Myocyte (in vitro differentiated cells): ENCODE measurements around the gene ZC2HC1B. TPM values are rescaled to one million over a fixed set of nuclear protein-coding genes. Genes with fewer than 3 reads are reported as not detected.

Source experiments
- DNase-seq: peaks from one replicate; pipeline ENCODE4 v3.0.0-alpha.2; 2012; ENCODE audit warnings: low read depth
- total RNA-seq: library from RNA; depleted of rRNA; stranded (reverse); fragments of >200 nt; gene quantifications from 2 replicates; pipeline ENCODE4 v1.2.3, GENCODE V29; 2014

Gene ZC2HC1B
- total RNA-seq, 1 donor from 2014 or later: not detected

DNA sequence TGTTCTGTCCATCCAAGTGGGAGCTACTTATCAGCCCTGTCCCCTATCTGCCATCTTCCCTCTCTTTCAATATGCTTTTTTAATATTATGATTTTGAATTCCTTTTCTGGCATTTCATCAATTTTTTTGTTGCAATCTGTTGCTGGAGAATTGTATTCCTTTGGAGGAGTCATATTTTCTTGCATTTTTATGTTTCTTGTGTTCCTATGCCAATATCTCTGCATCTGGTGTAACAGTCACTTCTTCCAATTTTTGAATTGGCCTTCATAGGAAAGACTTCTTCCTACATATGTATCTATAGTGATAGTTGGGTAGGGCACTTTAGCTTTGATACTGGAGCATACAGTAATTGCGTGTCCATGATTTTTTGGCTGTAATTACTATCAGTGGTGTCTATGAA lies 70.1 kb downstream of the ZC2HC1B start:
- no peak for DNase-seq

DNA sequence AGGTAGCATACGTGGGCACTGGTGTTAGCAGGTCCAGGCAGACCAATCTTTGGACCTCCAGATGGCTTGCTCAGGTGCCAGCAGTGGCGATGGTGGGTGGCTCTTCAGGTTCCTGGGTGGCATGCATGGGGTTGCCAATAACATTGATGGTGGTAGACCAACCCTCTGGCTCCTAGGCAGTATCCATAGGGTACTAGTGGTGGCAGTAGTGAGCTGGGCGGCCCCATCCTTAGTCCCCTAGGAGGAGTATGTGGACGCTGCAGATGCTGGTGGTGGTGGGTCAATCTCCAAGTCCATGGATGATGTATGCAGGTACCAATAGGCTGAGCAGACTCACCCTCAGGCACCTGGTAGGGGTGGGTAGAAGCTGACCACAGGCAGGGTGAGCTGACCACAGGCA lies 70.6 kb downstream of the ZC2HC1B start:
- no peak for DNase-seq

DNA sequence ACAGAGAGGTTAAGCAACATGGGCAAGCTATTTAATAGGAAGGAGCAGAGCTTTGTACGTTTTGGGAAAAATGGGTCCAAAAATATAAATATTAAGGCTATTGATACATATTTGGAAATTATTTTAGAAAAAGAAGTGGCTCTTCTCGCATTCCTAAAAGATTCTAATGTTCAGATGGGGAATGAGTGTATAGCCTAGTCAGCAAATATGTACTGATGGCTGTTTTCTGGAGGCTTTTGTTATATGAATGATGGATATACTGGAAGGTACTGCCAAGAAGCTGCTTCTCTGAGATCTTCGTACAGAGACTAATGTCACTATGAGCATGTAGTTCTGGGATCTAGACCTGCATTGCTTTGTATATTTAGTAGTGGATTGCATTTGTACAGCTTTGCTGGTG lies 72.1 kb downstream of the ZC2HC1B start:
- no peak for DNase-seq

DNA sequence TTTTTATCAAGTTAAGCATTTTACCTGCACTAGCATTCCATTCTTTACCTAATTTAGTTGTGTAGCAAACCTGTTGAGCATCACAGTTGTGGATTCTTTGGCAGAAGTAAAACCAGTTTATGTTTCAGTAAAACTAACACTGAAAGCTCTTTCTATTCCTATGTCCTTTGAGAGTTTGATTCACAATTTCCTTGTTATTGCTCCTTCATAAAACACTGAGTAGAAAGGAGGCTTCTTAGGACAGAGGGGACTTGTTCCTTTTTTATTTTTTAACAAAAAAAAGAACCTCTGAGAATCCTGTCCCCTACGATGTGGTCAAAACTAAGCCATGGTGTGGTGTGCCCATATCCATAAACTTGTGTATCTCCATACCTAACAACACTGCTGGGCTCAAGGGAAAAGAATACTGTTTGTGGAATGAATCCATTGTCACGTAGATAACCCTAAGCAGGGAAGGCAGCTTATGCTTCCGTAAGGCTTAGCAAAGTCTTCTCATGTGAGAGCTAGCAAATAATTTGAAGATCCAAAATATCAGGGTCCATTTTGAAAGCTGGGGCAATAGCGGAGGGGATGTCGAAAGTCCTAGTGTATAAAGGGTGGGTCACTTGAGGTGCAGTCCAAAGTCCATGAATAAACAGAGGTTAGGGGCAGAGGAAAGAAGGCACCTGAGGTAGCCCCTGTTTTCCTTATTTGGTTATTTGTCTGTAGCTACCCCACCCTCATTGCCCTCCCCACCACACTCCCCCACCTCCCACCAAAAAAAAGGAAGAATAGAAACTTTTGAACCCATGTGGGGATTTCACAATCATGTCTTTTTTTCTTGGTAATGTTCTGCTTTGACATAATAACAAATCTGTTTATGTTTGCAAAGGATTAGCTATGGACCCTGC lies 72.7 kb downstream of the ZC2HC1B start:
- no peak for DNase-seq

DNA sequence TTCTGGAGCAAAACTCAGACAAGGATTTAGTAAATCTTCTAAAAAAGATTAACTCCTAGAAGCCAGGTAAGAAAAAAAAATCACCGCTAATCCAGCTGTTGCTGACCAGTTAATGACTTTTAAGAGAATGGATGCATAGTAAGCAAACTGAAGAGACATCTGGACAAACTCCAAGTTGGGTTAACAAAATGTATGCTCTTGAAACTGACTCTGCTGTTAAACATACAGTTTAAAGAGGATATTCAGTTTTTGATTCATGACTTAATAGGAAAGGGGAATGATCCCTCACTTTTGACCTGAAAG lies 73.3 kb downstream of the ZC2HC1B start:
- no peak for DNase-seq

DNA sequence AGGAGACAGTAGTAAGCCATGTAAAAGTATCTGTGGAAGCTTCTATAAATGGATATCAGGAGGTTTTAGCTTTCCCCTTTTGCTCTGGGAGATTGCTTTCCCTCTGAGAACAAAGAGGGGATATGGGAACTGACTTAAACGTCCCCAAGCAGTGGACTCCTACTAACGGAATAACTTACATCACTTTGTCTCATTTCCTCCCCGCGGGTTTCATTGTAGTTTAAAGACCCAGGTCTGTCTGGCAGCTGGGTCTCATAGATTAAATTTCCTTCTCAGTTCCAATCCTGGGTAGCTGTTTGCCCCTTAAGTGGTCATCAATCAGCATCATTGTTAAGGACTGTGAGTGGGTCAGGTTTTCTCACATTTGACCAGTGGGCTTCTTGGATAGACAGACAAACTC lies 75.1 kb downstream of the ZC2HC1B start:
- no peak for DNase-seq

DNA sequence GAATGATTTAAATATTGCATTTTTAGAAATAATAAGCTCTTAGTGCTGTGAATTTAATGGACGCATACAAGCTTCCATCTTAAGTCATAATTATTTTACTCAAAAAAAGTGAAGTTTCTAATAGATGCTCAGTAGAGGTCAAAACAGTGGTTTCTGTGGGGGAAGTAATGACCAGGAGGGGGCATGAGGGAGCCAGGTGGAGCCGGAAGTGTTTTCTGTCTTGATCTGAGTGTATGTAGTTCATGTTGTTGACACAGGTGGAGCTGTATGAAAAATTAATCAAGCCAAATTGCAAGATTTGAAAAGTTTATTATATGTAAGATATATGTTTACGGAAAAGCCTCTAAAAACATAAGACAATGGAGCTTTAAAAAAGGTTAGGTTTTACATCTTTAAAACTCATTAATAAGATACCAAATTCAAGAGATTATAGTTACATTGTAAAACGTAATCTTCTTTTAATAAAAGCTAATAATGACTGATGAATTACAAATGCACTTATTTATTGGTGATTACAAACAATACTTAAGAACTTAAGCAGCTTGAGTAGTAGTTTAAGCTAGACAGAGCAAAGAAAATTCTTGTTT lies 75.8 kb downstream of the ZC2HC1B start:
- peak; percentile 40 for DNase-seq

DNA sequence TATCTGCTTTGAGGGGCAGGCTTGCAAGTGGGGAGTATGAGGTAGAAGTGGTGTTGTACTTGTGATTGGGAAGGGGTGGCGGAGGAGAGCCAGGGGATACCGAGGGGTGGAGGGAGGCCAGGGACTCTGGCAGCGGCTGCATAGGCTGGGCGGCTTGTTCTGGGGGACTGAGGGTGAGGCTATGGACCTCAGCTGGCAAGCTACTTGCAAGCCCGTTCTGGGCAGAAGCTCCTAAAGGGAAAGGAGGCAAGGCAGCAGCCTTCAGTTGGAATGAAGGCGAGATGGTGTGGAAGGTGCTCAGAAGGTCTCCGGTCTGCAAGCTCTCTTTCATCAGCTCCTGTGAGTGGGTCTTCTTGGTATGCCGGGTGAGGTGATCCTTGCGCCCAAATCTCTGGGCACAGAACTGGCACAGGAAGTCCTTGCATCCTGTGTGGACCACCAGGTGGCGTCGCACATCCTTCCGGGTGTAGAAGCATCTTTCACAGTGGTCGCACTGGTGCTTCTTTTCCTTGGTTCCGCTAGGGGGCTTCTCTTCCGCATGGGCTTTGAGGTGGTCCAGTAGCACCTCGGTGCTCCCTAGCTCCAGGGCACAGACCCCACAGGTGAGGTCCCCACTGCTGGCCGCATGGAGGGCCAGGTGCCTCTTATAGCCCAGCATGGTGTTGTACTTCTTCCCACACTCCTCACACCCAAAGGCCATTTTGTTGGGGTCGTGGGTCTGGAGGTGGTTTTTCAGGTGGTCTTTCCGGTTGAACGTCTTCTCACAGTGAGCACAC lies 77.8 kb downstream of the ZC2HC1B start:
- peak; percentile 57 for DNase-seq

DNA sequence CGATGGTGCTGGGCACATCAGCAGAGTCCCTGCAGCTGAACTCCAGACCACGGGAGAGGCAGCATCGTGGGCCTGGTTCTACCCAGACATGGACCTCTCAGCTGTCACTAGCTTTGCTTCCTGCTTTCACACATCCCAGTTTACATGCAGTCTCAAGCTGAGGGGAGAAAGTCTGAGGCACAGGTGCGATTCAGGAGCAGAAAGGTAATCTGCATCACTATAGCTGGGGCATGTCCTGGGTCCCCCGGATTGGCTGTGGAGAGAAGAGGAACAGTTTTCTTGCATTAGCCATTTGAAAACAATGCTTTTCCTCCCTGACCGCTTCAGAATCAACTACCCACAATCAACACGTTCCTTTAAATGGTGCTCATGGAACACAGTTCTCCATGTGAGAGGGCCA lies 83.9 kb downstream of the ZC2HC1B start:
- no peak for DNase-seq

DNA sequence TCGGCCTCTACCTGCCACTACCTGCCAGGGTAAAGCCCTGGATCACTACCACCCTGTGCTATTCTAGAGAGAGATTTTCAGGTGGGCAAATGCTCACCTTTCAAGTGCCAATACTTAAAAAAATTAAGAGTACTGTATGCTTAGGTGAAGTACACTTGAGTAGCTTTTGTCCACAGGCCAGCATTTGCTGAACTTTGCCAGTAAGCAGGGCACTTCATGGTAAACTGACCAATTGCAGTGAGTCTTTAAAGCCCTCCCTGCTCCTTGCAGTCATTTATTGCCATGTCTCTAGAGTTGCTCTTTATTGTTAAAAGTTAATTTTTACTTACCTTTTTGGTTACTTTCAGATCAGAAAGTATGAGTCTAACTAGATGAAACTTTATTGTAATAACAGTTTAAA lies 85.3 kb downstream of the ZC2HC1B start:
- no peak for DNase-seq

DNA sequence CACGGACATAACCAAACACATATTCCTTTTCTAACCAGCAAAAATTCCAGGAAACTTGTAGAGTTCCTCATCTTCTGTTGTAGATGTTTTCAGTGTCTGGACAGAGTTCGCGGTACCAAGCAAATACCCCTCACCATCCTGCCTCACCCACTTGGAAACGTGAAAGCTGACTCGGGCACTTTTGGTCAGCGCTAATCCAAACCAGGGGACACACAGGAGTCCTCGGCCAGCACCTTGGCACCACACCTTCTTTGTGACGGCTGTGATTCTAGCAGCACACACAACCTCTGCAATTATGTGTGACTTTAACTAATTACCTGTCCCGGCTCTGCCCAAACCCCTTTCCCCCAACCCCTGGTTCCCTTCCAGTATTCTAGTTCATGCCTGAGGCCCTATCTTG lies 85.7 kb downstream of the ZC2HC1B start:
- no peak for DNase-seq

DNA sequence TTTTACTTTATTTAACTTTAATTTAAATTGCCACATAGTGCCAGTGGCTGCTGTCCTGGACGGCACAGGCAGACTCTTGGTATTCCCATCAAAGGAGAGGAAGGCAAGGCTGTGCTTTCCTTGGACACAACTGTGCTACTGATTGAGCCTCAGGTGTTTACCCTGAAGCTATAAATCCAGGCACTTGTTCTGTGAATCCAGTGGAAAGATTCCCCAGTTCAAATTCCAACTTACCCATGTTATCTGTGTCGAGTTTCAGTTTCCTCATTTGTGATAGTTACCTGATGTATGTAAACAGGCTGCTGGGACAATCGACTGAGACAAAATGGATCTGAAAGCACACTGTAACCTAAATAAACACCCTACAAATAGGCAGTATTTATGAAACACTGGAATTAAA lies 86.6 kb downstream of the ZC2HC1B start:
- DNase-seq: no peak

DNA sequence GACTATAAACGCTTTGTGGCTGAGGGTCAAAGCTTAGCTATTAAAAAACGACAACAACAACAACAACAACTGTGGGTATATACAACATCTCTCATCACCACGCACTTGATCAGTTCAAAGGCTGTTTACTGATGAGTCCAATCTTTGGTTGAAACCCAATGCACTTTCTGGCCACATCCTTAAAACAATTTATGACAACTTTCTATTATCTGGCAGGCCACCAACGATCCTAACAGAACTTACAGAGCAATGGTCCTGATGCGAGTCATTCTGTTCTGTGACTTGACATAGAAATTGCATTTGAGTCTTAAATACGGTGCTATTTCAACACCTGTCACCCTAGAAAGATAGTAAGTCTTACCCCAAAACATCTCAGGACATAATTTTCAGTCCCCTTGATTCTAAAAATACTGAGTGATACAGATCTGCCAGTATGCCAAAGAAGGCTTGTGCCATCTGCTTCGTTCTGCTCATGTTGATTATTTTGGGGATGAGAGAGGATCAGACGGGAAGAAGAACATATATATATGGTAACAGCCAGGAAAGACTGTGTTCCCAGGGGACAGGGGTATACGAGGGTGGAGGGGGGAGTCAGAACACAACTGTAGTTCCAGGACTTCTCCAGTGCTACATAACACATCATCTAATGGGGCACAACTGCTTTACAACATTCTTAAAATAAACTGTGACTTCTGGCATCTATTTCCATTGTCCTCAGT lies 87.9 kb downstream of the ZC2HC1B start:
- peak; percentile 40 for DNase-seq

DNA sequence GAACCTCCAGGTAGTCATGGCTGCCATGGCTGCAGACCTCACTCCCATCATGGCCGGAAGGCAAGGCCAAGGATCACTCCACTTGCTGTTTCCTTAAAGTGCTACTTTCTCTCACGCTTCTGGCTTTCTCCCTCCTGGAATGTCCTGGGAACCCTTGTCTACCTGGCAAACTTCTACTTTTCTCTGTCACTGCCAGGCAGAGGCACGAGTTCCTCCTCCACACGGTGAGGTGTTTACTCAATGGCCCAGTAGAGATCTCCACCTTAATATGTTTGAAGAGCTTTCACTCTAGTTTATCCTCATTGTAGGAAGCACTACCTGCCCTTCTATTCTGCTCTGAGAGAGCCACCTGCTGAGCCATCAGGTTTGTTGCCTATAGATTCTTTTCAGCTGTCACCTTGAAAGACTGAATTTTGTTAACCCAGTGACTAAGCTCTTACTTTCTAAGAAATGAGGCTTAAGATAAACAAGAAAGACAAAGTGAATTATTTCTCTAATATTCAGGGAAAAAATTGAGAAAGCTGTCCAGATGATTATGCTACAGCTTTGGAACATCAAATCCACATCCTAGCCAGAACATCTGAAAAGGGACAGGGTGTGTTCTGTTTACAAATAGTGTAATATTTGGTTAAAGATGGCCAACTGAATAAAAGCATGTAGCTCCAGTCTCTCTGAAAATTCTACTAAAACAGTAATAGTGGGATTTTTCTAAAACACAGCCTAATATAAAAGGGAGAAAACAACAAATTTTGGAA lies 88.8 kb downstream of the ZC2HC1B start:
- no peak for DNase-seq

DNA sequence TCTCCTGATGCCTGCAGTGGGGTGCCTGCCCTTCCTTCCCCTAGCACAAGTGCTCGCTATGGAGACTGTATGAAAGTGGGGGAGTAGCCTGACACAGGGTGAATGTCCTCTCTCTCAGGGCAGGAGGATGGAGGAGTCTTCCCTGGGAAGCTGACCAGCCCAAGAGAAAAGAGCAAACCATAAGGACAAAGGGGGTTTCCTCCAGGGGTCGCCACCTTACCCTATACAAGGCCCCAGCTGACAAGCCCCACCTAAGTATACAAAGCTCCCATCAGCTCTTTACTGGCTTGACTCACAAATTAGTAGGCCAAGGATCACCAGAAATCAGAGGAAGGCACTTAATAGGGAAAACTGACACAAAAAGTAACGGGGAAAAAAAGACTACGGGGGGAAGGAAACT lies 89.6 kb downstream of the ZC2HC1B start:
- no peak for DNase-seq

DNA sequence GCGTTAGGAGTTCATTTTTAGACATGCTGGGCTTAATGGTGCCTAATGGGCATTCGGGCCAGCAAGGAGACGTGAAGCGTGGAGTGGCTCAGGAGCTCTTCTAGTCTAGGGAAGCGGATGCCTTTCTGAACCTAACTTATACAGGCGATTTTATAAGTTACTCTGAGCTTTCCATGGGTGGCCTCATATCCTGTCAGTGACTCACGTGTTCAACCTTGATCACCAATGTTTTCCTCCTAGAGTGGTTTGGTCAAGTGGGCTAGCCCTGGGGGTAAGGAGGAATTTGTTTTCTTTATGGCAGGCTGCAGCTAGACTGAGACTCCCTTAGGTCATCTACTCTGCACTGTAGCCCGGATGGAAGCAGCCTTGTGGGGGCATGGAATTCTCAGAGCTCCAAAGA lies 91.7 kb downstream of the ZC2HC1B start:
- no peak for DNase-seq

DNA sequence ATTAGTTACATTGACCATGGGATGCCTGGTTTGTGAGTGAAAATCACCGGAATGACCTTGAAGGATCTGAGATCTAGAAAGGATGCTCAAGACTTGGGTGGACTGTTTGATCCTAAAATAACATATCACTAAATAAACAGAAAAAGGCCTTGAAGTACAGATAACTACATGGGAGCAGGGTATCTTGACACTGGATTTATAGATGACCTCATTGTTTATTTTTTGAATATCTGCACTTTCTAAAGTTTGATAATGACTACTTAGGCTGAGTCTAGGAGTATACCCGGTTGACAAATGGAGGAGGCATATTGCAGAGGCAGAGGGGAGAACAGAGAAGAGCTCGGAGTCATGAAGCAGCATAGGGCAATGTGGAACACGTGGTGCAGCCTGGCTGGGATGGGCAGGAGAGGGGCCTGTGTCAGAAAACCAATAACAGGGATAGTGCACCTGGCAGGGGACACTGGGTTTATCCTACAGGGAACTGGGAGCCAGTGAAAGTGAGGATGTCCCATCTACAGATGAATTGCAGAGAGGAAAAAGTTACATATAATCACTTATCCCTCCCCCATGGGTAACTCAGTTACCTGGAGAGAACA lies 93.5 kb downstream of the ZC2HC1B start:
- no peak for DNase-seq

DNA sequence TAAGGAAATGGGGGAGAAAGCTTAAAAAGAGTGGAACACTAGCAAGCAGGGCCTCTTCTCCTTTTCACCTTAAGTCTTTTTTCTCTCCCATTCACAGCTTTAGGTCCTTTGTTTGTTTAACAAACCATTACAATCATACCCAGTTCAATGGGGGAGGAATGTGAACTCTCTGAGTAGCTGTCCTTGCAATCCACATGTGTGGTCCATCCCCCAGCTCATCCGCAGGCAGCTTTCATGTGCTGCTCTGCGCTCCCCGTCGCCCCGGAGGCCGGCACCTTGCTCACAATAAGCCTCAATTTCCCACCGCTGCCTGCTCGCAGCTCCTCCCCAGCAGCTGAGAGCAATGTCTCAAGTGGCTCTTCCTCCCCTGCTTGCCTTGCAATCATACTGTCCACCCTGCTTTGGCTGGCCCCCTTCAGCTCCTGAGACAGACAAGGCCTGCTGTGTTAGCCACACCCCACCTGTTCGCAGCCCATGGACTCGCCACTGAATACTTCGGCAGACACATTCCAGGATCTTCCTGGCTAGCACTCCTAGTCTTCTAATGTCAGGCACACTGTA lies 94.6 kb downstream of the ZC2HC1B start:
- DNase-seq: peak; percentile 70

DNA sequence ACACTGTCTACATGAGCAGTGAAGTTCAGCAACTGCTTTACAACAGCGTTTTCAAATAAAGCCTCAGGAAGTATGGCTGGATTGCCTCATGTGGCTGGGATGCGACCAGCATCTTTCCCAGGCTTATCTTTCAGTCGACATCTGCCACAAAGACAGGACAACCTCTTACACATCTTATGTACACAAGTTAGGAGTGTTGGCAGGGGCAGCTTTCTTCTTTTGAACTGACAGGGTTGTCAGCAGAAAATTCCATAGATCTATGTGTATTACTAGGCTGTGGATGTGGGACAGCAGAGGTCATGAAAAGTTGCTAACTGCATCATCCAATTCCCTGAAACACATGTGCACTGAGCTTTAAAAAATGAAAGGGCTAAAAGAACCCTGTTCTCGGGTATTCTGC lies 95.7 kb downstream of the ZC2HC1B start:
- DNase-seq: no peak

DNA sequence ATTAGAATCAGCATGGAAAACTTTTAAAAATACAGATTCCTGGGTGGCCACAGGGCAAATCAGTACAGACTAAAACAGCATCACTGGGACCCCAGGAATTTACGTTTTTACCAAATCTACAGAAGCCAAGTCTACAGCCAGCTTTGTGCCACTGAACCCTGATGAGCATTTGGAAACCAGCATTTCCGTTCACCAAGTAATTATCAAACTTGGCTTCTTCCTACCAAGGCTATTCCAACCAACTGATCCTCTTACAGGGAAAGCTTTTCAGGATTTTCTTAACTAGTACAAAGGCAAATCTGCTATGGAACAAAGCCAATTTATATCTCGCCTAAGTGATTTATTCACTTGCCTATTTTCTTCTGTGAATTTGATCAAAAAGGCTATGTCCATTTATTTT lies 96.8 kb downstream of the ZC2HC1B start:
- no peak for DNase-seq
